ENCODE data around the gene EML4.
"Not testable (repeated sequence)": the region's sequence is repeated elsewhere in the genome, so short reads cannot be mapped to it uniquely, and the experiment has no call there.

Gene EML4

DNA sequence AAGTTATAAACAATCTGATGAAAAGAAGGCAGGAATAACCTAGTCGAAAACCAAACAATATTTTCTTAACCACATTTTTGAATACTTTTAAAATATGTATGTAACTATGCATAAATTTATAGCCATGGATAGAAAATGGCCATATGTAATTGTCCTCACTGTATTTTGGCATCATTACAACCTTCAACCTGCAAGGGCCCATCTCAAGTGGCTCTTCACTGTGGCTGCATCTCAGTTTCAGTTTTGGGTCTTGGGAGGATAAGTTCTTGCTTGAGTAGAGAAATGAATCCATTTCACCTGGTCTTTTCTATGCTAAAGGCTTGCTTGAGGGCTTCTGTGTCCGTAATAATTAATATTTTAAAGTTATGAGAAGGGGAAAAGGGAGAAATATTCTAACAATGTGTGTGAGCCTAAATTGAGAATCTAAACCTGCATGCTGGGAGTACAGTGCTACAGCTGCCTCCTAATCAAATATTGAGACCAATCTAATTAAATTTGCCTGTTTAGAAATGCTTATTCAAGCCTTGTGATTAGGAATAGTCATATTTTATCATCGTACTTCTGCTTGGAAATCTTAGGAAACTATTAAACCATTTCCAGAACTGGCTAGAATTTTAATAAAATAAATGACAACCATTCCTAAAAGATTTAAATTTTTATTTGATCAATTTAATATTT lies 92.5 kb downstream of the EML4 start:
- DNase-seq (ENCODE audit: low read depth) = no peak

DNA sequence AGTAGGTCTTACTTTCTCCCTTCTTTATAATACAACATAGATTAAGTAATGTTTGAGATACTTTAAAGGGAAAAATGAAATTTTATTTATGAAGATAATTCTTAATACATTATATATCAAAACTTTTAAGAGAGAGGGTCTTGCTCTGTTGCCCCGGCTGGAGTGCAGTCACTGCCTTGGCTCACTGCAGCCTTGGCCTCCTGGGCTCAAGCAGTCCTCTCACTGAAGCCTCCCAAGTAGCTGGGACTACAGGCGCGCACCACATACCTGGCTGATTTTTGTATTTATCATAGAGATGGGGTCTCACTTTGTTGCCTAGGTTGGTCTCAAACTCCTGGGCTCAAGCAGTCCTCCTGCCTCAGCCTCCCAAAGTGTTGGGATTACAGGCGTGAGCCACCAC lies 97.1 kb downstream of the EML4 start:
- DNase-seq (ENCODE audit: low read depth) = no peak

DNA sequence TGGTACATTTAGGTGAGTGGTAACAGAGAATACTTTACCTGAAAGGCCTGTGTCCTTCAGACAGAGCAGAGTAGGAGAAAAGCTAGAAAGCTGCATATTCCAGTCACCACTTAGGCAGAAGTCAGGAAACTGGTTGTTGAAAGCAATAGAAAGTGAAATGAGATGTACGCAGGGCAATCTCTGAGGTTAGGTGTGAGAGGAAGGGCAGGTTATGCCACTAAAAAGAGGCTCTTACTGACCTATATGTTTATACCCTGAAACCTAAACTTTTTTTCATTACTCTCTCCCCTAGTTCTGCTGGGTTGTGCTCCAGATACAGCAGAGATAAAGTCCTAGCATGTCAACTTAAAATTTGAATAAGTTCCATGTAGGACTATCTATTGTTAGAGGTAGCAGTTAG lies 98.4 kb downstream of the EML4 start:
- DNase-seq (ENCODE audit: low read depth) = no peak

DNA sequence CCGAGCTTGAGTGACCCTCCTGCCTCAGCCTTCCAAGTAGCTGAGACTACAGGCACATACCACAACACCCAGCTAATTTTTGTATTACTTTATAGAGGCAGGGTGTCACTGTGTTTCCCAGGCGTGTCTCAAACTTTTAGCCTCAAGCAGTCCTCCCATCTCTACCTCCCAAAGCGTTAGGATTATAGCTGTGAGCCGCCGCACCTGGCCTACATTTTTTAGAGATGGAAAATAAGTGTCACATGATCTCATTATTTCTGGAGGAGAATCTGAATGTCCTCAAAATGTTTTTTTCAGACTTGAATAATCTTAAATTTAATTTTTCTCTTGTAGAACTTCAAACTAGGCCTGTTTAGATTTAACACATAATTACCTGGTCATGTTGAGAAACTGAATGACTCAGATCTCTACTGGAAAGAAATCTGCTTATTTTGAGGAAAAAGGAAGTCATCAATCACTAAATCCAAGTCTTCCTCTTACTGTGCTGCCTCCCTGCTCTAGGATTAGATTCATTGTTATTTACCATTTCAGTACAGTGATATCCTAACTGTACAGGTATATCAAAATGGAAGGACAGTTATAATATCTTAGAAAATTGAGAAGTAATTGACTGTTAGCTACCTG lies 99.5 kb downstream of the EML4 start:
- no peak for DNase-seq (ENCODE audit: low read depth)

DNA sequence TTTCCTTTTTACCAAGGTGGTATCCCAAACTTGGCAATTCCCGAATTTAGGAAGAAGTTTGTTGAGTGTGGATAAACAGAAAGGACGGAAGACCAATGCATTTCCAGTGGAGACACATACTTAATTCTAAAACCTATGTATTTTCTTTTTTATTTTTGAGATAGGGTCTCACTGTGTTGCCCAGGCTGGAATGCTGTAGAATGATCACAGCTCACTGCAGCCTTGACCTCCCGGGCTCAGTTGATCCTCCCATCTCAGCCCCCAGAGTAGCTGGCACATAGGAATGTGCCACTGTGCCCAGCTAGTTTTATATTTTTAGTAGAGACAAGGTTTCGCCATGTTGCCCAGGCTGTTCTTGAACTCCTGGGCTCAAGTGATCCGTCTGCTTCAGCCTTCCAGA lies 101.6 kb downstream of the EML4 start:
- DNase-seq (ENCODE audit: low read depth) = no peak

DNA sequence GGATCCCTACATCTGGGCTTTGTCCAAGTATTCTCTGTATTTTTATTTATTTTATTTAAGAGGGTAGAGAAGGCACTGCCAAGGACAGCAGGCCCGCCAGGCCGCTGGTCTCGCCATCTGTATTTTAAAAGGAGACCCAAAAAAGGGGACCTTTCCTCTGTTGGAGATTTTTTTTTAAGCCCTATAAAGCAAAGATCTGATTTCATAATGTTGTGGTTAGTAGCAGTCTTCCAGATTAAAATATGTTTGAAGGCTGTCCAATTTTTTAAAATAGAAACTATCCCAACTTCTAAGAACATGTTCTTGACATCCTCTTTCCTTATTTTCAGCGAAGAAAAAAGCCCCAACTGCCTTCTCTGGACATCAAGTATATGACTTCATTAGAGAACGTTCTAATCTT lies 102.1 kb downstream of the EML4 start:
- DNase-seq (ENCODE audit: low read depth) = not testable (repeated sequence)

DNA sequence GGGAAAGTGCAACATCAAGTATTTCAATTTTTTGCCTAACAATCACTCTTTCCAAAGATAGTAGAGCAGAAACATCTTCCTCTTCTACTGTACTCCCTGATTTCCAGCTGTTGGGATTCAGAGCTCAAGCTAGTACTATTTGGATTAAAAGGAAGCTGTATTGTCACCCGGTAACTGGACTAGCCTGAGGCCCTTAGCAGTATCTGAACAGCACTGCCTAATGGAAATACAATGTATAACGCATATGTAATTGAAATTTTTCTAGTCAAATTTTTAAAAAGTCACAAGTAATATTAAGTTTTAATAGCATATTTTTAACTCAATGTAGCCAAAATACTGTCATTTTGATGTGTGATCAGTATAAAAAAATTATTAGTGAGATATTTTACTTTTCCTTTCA lies 105.7 kb downstream of the EML4 start:
- peak; percentile 17 for DNase-seq (ENCODE audit: low read depth)

DNA sequence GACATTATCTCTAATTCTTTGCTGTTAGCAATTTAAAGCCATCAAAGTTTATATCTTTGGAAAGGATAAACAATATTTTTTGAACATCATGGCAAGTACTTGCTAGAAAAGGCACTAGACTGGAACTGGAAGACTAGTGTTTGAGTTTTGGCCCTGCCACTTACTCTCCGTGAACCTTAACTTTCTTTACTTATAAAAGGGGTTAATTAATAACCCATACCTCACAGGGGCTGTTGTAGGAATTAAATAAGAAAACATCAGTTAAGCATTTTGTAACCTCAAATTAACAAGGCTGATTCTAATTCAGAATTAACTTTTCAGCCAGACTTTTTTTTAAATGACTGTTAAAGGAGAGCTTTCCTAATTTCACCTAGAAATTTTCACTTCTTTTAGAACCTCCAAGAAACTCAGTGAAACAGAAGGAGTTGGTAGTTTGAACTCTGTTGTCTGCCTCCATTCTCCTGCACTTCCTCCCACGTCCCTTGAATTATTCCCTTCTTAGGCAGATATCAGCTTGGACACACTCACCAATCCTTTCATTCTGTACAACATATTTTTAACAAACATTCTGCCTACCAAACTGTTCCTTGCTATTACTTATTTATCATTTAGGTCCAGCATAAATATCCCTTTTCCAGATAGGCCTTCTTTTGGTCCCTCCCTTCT lies 112.4 kb downstream of the EML4 start:
- no peak for DNase-seq (ENCODE audit: low read depth)

DNA sequence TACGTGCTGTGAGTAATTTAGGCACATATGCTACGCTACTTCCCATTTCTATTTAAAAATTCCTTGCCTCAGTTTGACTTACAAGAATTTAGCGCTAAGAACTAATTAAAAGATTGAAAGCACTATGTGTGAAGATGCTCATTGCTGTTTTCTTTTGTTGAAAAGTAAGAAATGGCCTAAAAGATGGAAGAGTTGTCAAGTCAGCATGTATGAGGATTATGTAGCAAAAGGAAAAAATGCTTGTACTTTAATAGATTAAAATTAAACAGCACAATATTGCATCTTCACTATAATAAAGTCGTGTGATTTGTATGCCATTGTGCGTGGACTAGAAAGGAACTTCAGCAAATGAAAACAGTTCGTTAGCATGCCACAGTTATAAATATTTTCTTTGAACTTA lies 114.9 kb downstream of the EML4 start:
- DNase-seq (ENCODE audit: low read depth) = no peak

DNA sequence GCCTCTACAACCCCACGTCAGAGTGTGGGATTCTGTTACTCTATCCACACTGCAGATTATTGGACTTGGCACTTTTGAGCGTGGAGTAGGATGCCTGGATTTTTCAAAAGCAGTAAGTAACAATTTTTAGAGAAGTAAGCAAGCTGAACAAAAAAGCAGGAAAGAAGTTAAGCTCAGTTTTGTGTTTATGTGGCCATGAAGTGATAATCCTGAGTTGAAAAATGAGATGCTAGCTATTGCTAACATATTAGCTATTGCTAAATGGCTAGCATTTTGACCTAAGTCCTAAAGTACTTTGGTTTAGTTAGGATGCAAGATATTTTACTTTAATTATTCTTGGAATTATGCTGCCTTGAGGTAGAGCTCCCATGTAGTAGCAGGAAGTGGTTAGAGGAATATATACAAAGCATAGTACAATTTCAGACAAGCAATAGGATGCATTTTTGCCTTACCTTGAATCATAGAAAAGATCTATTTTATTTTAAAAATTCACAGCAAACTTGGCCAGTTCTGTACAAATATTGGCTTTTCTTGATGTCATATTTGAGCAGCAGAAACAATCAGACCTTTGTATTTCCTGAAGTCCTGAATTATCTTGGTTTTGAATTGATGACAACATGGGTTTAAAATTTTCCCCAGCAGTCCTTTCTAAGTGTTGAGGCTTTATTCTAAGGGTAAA lies 117.3 kb downstream of the EML4 start:
- peak; percentile 3 for DNase-seq (ENCODE audit: low read depth)

DNA sequence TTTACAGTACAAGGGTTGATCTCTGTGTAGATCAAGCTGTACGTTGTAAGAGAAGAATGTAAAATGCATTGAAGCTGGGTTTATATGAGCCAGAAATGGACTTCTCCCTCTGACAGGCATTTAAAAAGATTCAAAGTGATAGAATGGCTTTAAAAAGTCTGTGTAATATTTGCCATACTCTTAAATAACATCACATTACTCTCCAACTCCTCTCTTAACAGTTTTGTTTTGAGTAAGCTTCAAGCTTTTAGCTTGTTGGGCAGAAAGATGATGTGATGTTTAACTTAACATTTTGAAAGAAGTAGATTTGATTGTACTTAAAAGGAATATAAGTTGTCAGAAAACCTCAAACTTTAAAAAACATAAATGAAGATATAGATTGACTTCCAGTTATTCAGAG lies 119.7 kb downstream of the EML4 start:
- no peak for DNase-seq (ENCODE audit: low read depth)

DNA sequence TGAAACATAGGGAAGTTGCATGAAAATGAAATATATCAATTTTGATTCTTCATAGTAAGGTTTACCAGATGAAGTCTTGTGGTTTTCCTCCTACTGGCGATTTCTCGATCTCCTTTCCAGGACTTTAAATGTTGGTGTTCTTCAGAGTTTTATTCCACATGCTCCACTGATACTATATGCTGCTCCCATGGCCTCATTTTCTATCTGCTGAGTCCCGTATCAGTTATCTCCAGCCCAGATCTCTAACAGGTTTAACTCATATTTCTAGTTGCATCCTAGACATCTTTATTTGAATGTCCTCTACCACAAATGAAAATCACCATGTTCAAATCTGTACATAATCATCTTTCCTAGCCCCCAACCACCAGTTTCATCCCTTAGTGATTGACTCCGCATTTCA lies 120.1 kb downstream of the EML4 start:
- no peak for DNase-seq (ENCODE audit: low read depth)

DNA sequence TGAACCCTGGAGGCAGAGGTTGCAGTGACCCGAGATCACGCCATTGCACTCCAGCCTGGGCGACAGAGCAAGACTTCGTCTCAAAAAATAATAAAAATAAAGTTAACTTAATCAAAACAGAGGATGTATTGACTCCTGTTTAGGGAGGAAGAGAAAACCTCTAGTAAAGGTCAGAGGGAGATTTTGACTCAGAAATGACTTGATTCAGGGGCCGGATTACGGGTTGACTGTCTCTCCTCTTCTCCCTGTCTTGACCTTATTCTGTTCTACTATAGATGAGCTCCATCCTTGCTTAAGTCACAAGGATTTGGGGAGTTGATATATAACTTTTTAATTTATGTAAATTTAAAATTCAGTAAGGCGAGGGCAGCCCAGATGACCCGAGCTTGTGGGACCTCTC lies 120.9 kb downstream of the EML4 start:
- DNase-seq (ENCODE audit: low read depth) = no peak

DNA sequence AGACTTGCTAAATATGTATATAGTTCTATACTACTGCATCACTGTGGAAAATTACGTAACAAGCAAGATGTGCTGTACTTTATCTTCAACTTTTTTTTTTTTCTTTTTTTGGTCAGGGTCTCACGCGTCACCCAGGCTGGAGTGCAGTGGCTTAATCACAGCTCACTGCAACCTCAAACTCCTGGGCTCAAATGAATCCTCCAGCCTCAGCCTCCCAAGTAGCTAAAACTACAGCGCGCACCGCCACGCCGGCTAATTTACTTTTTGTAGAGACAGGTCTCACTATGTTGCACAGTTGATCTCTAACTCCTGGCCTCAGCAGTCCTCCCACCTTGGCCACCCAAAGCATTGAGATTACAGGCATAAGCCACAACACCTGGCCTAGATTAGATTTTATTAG lies 123.9 kb downstream of the EML4 start:
- DNase-seq (ENCODE audit: low read depth) = no peak

DNA sequence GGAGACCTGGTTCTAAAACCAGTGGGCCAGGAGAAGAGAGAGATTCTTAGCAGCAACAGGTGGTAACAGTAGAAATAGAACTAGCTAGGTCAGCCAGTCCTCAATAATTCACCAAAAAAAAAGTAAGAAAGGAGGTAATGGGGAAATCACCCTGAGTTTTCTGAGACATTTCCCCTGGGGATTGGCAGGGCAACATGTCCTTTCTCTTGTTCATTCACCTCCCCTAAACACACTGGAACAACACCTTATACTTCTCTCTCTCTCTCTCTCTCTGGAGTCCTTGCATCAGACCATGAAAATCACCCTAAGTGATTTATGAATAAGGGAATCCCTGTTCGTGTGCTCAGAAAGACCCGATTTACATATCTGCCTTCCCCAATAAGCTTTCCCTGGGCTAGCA lies 127.1 kb downstream of the EML4 start:
- DNase-seq (ENCODE audit: low read depth) = no peak

DNA sequence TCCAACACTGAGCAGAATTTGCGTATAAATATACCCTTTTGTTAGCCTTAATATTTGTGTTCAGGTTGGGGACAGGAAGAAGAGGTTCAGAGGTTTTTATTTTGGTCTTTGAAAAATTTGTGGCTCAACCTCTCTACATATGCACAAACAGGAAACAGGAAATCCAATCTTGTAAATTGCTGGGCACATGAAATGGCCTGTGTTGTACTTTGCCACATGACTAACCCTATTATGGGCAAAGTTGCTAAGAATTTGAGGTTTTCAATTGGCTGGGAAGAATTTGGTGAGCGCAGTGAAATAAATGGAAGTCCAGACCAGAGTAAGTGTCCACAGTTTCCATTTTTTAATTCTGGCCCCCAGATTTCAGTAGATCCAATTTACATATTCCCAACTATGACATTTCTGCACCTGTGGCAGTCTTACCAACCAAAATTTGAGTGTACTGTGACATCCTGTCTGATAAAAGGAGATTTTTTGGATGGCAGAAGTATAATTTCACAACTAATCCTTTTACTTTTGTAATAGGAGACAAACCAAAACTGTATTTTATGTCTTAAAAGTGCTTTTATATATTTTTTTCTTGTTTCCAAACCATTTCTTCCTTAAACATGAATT lies 128.3 kb downstream of the EML4 start:
- peak; percentile 10 for DNase-seq (ENCODE audit: low read depth)

DNA sequence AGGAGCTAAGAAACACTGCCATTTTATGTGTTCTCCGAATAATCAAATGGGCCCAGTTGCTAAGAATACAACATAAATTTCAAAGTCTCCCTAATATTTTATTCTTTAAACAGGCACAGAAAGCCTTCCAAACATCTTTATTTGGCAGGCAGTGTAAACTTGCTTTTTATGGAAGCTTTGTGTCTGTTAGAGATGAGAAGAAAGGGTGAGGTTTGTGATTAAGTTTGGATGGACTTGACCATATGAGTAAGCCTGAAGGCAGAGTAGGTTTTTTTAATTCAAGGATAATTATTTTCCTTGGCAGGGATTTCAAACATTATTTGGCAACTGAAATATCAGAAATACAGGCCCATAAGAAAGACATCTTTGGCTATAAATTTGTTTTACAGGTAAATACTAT lies 129.0 kb downstream of the EML4 start:
- no peak for DNase-seq (ENCODE audit: low read depth)

DNA sequence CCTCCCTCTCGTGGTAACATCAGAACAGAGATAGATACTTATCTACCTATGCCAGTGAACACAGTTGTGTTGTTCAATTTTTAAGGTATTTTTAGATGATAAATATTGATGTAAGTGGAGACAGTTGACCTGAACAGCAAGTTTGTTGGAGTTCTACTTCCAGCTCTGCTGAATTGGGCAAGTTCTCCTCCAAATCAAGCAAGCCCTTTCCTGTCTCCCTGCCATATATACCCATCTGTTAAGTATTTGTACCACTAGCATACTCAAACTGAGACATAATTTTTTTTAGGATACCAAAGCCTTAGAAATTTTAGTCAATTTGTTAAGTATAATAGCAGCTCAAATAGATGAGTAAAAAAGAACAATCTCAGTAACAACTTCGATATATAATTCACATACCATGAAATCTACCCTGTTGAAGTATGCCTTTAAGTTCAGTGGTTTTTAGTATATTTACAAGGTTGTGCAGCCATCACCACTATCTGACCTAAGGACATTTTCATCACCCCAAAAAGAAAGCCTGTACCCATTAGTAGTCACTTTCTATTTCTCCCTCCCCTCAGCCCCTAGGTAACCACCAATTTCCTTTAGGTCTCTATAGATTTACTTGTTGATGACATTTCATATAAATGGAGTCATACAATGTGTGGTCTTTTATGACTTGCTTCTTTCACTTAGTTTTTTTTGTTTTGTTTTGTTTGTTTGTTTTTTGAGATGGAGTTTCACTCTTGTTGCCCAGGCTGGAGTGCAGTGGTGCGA lies 130.0 kb downstream of the EML4 start:
- no peak for DNase-seq (ENCODE audit: low read depth)

DNA sequence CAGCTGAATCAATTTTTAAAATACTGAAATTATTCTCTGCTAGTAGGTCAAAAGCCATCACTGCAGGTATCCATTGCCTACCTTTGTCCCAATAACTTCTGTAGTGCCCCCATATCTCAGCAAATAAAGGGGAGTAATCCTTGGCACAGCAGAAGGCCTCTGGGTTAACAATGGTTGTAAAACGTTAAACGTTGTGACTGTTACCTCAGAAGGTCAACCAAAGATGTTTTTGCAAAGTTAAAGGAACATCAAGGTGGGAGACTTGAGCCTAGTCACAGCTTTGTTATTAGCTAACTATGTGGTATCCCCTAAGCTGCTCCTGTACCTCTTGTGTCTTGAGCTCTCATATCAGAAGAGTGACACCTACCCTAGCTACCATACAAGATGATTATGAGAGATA lies 131.4 kb downstream of the EML4 start:
- no peak for DNase-seq (ENCODE audit: low read depth)

DNA sequence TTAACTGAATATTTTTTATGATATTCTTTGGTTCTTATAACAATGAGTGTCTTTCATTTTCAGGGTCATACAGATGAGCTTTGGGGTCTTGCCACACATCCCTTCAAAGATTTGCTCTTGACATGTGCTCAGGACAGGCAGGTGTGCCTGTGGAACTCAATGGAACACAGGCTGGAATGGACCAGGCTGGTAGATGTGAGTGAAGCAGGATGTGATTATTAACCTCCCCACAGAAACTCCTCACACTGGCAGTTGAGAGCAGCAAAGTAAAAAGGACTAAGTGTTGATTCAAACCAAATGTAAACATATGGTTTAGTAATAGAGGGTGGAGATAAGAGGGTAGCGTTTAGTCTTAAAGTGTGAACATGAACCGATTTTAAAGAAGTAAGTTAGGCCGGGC lies 134.1 kb downstream of the EML4 start:
- DNase-seq (ENCODE audit: low read depth) = no peak

DNA sequence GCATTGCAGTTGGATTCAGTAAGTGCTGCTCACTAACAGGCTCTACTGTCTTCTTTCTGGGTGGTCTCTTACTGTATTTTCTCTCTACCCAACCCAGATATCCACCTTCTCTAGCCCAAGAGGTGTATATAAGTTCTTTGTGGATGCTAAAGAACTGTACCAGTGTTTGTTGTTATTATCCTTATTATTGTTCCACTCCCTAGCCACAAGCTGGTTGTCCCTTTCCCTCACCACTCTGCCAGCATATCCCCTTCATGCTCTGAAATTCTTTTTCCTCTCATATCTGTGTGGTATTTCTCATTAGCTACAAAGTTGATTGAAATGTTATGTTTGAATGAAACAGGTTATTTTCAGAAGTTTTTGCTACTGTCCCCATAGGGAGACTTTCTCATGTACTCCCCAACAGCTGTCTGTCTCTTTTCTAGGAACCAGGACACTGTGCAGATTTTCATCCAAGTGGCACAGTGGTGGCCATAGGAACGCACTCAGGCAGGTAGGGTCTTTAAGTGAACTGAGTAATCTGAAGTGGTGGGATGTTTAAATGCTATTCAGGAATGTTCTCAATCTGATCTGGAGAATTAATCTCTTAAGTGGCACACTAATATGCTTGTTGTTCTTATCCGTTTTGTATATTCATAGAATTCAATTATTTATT lies 135.0 kb downstream of the EML4 start:
- DNase-seq (ENCODE audit: low read depth) = no peak
